Hindlimb muscle (tissue), 1 donor: ENCODE results near the gene GSC2. TPM values are rescaled to one million over a fixed set of nuclear protein-coding genes. Genes with fewer than 3 reads are reported as not detected.

Source experiments
- polyA plus RNA-seq: library from polyadenylated mRNA; unstranded; fragments of 120-200 nt; gene quantifications from one replicate; pipeline ENCODE4 v1.2.1, GENCODE V29; 2013; ENCODE audit not compliant: insufficient read length

GSC2 gene
- polyA plus RNA-seq, 1 donor, result not detected

Other genes starting within 250 kb of the GSC2 start
- 63.4 TPM for gene DGCR6, start 244.0 kb downstream of the GSC2 start, polyA plus RNA-seq
- gene PRODH, start 214.0 kb downstream of the GSC2 start, polyA plus RNA-seq, result 8.8 TPM
- 49.1 TPM for gene DGCR2, start 27.9 kb downstream of the GSC2 start, polyA plus RNA-seq
- gene TSSK2, start 19.0 kb downstream of the GSC2 start, polyA plus RNA-seq, result 0.56 TPM
- 15.2 TPM for gene ESS2, start 5.6 kb downstream of the GSC2 start, polyA plus RNA-seq
- gene SLC25A1, start 28.4 kb upstream of the GSC2 start, polyA plus RNA-seq, result 20.4 TPM
- 36.3 TPM for gene CLTCL1, start 141.4 kb upstream of the GSC2 start, polyA plus RNA-seq